Stimulated activated CD4-positive, alpha-beta T cell treated with anti-CD3 and anti-CD28 coated beads, Interleukin-15, amount 100 ng/mL, for 1 hour (primary cell): ENCODE measurements around the gene NCOA7.
A peak's percentile ranks its signal among the peaks of the same experiment; 100 is the strongest.

Experiments
- DNase-seq, 2 donors: peaks; one replicate each; pipeline ENCODE4 v3.0.0-alpha.2; 2020; ENCODE audit warnings: low read depth in 1 of 2, low spot score in 1 of 2

NCOA7 gene, protein sequence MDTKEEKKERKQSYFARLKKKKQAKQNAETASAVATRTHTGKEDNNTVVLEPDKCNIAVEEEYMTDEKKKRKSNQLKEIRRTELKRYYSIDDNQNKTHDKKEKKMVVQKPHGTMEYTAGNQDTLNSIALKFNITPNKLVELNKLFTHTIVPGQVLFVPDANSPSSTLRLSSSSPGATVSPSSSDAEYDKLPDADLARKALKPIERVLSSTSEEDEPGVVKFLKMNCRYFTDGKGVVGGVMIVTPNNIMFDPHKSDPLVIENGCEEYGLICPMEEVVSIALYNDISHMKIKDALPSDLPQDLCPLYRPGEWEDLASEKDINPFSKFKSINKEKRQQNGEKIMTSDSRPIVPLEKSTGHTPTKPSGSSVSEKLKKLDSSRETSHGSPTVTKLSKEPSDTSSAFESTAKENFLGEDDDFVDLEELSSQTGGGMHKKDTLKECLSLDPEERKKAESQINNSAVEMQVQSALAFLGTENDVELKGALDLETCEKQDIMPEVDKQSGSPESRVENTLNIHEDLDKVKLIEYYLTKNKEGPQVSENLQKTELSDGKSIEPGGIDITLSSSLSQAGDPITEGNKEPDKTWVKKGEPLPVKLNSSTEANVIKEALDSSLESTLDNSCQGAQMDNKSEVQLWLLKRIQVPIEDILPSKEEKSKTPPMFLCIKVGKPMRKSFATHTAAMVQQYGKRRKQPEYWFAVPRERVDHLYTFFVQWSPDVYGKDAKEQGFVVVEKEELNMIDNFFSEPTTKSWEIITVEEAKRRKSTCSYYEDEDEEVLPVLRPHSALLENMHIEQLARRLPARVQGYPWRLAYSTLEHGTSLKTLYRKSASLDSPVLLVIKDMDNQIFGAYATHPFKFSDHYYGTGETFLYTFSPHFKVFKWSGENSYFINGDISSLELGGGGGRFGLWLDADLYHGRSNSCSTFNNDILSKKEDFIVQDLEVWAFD

DNA sequence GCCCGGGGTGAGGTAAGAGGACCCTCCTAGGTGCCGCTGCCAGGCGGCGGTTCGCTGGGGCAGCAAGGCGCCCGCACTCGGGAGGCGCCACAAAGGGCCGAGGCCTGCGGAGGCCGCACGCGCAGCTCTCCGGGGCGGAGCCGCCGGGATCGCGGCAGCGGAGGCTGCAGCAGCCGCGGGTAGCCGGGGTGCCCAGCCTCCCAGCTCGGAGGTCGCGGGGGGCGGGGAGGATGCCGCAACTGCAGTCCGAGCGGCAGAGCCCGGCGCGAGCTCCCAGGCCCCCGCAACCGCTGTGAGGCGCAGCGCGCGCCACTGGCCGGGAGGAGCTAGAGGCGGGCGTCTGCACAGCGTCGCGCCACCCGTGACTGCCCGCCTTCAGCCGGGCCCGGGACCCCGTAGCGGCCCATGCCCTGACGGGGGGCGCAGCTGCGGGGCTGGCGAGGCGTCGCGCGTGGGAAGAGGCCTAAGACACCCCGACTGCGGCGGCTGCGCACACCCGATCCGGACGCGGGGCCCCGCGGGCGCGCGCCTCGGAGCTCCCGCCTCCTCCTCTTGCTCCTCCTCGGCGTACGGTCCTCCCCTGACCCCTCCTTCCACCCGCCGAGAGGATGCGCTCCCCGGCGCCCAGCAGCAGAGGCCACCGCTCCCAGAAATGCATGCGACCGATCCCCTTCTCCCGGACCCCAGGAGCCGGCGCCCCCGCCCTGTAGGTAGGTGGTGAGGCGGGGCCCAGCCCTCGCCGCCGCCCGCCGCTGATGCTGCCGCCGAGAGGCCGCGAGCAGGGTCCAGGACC lies at the start of gene NCOA7:
NCOA7 (plus strand) TSS at position 603 of the 793 bp plus-strand sequence. CDS start 24,395 bp downstream, outside the sequence.
- peak; percentile 65 to 66 for DNase-seq

DNA sequence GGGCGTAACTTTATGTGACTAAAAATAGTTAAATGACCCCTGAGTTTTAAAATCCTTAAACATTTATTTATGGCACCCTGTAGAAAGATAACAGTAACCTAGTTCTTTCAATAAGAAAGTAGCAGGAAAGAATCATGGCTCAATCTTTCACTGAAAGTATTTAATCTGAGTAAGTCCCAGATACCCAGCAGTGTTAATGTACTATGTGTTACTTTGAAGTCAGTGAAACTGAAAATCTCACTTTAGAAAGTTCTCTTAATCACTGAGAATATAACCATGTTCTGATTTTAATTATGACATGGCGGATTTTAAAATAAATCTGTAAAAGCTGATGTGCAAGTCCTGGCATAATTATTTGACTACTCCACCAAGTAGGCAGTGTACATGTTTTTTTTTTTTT lies 49.4 kb upstream of the NCOA7 start:
- DNase-seq, result no peak

DNA sequence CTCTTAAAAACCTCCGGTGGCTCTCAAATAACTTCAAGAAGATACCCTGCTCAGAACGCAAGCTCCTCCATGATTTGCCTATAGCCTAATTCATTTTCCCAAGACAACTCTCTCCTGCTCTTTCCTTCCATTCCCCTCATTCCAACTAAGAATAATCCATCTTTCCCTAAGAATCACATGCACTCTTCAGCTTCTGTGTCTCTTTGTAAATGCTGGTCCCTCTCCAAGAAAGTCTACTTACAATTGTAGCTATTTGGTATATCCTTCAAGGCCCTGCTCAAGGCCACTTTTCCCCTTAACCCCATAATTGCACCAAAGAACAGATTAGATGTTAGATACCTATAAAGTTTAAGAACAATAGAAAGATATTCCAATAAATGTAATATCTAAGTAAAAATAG lies 48.7 kb upstream of the NCOA7 start:
- DNase-seq, result no peak

DNA sequence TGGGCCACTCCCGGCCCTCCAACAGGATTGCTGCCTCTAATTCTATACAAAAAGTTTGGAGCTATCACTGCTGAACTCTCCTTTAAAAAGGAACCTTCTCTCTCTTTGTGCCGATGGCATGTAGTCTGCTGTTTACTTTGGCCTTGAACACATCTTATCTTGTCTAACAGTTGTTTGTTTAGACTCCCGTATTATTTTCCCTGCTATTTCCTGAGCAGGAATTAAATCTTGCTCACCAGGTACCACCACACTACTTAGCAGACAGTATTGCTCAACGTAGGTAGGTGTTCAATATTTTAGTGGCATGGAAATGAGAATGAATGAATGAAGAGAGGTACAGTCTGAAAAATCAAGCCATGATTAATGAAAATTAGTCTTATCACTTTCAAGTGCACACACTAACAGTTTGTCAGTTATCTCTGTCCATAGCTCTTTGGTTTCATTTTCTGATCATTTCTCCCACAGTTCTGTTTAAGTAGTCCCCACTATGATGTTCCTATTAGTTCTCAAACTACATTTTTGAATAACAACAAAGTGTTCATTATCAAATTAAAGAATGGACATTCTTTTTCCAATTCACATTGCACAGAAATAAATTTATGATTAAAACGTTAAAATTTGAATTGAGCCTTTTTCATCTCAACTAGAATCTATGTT lies 48.2 kb upstream of the NCOA7 start:
- no peak for DNase-seq

DNA sequence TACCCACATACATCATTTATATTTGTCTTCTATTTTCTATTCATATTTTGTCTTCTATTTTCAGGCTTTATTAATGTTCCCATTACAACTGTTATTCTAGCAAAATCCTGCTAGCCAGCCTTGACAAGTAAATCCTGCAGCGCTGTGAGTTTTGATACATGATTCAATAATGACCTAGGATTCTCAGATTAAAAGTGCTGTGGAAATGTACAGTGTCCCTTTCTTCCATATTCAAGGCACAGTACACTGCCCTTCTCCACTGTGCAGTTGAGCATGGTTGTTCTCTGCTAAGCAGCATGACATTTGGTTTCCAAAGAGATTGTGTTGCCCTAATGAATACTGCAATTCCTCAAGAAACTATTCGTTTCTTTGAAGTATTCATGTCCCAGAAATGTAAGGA lies 47.2 kb upstream of the NCOA7 start:
- DNase-seq, result no peak

DNA sequence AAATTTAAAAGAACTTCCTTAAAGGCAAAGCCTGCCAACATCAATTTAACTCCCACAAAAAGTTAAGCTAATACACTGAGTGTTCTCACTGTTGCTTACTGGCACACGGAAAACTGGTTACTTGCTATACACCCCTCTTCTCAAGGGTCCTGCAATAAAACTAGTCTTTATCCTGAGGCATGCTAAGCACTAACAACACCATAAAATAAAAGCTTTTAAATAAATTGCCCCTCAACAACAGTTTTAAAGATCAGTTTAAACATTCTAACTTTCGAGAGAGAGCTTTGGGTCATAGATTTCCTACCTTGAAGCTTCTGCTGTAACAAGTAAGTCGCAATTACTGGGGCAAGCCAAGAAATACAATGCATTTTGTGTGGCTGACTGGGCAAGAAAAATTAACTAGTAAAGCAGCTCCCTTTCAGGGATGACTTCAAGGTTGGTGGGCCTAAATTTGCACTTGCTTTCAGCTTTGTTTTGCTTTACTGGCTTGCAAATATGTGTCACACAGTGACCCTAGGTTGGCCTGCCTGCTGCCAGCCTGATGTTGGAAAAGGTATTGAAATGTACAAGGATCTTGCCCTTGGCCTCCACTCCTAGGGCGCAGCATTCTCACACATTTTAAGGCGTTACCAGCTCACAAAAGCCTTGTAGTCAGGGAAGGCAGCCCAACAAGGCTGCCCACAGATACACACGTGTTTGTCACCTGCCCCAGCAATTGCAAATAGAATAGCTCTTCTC lies 45.3 kb upstream of the NCOA7 start:
- no peak for DNase-seq

DNA sequence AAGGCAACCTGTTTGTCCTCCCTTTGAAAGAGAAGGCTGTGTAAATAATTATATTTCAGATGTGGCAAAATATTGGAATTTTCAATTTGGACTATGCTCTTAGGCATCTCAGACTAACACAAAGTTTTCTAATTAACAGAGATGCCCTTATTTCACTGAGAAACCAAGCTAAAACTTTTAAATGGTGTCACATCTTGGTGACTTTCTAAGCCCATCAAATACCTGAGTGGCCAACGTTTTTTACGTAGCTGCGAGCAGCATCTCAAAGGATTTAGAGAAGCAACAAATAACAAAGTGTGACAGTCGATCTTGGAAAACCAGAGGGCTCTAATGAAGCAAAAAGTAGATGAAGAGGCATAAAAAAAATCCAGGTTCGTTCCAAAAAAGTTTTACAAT lies 44.7 kb upstream of the NCOA7 start:
- no peak for DNase-seq

DNA sequence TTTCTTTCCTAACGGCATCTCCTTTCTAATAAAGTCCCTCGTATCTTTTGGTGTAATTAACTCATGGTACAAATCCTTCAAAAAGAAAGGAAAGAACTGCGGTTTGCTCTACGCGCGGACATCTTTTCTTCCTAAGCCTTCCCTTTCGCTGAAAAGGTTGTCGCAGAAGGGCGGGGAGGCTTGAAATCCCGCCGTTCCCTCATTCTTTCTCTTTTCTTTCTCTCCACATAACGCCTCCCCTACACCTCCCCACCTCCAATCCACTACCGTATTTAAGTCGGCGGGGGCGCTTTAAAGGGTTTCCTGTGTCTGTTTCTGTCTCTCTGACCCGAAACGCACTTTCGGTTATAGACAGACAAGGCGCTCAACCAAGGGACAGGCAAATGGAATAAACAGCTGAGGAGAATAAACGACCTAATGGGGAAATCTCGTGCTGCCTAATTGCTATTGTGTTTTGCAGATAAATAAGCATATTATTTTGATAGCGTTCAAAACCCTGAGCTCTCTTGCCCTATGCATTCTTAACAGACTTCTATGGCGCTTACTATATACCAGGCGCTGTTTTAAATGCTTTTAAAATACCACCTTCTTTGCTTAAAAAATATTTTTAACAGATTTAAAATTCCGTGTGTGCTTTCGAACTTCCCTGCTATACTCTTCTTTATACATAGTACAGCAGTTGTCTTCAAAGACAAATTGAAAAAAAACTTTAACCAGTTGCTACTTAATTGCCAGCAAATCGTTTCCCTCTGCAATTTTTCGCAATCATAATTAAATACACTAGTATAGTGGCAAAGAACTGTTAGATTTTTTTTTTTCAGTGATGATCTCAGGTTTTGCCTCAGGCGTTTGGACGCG lies 43.8 kb upstream of the NCOA7 start:
- DNase-seq, result peak; percentile 33

DNA sequence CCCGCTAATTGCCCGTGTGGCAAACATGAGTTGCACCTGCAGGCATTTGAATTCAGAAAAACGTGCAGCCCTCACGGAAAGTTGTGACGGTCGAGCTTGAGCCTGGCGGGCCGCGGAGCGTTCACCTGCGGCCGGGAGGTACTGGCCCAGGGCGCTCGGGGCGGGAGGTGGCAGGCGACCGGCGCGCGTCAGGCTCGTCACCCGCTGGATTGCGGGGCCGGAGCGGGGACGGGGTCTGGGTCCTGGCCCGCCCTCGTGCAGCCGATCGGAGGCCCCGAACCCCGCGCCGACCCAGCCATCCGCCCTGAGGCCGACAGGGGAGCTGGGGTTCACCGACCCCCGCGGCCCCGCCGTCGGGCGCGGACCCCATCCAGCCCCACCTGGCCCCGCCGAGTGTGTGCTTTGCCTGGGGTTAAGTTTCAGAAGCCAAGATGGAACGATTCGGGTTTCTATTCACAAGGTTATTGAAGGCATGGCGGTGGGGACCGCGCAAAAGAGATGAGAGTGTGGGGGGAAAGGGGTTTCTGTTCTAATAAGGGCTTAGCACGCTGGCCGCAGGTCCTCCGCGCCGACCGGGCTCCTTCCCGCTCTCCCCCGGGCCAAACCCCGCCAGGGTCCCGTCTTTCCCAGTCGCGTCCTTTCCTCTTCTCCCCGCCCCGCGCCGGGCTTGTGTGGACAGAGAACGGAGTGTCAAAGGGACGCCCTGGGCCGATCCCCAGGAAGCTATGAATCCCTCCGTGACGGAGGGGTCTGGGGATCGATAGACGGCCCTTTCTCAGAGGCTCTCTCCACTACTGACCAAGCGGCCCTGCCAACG lies 43.0 kb upstream of the NCOA7 start:
- DNase-seq, result no peak

DNA sequence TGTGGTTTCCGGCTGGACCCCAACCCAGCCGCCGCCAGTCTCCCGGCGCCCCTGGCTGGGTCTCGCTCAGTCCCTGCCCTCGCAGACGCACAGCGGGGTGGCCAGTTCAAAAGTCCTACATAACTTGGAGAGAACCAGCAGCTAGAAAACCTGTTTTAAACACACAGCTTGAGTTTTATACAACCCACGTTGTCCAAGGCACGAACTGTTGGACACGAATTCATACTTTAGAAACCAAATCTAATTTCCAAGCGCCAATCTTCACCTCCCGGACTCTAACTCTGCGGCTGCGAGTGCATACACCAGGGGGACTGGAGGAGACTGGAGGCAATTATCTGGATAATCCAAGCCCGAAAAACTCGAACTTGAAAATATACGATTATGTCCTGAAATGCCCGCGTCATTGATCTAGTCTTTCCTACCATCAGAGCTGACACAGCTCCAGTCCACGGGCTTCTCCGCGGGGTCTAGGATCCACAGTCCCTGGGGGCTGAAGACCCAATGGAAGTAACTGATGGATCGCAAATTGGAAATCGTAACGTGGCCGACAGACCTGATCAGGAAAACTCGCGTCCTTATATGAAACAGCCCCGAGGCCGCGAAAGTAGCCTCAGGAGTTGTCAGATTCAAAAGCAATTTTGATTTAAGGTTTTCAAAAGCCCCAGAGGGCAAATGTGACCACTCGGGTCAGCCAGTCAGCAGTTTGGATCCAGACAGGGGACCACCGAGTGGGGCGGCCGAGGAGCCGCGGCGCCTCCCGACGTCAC lies 42.2 kb upstream of the NCOA7 start:
- no peak for DNase-seq

DNA sequence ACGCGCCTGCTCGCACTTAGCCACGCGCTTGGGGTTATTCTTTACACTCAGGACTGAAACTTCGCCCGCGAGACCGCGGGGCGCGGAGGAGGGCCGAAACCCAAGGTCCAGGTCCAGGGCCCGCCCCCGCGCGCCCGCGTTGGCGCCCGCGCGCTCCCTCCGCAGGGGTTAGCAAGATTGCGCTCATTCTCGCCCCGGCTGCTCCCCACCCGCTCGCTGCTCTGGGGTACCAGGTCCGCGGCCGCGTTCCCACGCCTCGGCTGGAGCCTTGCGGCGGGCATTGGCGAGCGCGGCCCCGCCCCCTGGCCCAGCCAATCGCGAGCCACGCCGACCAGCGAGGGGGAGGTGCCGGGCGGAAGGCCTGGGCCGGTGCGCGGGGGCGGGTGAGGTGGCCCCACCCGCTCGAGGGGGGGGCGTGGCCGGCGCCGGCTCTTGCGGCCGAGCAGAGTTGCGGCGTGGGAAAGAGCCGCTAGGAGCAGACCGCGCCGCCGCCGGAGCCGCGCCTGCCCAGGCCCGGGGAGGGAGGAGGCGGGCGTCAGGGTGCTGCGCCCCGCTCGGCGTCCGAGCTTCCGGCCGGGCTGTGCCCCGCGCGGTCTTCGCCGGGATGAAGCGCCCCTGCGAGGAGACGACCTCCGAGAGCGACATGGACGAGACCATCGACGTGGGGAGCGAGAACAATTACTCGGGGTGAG lies 41.4 kb upstream of the NCOA7 start, which contains the start of gene HEY2:
HEY2 (plus strand) TSS at position 460 of the 692 bp plus-strand sequence; CDS start at position 605, 145 bp downstream.
- DNase-seq, result peak; percentile 68 to 77

DNA sequence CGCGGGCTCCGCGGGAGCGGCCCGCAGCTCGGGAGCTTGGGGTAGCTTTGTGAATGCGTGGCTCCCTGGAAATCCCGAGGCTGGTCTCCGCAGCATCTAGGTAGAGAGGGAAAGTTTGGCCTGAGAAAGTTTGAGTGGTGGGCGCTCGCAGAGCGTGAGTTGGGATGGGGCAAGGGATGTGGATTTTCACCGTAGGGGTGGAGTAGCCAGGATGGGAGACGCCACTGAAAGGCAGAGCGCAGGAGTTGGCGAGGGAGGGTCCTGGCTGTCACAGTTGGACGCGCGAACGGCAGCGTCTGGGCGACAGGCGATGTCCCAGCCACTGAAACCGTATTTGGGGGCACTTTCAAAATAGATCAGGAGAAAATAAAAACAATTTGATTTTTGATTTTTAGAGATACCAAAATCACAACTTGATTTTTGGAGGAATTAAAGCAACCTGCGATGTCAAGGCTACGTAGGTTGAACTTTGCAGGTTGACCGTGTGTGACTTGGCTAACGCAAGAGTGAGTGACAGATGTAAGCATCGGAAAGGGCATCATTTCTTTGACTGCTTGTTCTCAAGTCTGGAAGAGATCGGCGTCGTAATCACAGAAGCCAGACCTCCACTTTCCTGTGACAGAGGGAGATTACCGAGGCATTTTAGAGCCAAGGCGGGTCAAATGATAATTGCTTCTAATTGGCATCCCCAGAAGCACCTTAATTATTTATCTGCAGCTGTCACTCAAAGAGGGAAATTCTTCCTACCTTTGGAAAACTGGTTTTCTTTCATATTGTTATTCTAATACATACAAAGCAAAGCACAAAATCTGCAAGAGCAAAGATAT lies 40.7 kb upstream of the NCOA7 start:
- DNase-seq, result no peak

DNA sequence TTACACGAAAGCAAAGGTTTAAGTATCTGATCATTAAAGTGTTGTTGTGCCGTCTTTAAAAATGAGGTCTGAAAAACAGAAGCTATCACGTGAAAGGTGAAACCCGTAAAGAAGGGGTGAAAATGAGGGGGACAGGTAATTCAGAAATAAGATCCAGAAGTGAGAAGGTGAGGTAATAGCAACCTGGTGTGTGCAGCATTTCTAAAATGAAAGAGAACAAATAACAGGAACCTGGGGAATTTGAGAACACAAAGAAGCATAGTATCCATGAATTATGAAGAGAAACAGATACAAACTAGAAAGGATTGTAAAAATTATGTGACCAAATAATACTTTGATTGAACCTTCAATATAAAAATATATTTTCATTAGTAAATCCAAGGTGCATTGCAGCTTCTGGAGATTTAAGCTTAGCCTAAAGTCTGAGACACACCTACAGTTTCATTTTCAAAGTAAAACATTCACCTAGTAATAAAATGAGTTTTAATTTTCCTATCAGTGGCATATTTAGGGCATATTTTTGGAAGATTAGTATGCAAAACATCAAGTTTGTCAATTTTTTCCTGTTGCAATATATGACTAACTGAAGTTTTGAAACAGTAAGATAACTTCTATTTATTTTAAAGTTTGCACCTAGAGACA lies 39.9 kb upstream of the NCOA7 start:
- DNase-seq, result no peak

DNA sequence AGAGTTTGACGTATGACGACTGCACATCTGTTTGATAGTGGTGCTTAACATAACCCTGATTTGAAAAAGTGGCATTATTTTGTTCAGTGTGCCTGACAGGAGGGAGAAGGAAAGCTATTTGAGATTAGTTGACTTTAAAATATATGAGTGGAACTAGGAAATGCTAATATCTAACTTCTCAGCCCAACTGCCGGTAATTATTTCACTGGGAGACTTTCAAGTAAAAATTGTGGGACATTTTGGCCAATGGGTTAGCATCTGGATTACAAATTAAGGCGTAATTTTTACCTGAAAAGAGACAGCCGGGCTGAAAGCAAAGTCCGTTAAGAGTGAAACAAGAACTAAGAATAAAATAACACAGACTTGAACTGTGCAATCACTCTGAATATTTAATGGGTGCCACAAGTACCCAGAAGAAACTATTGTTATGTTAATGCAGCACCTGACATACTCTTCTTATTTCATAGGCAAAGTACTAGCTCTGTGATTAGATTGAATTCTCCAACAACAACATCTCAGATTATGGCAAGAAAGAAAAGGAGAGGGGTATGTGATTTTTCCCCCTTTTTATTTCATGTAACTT lies 39.3 kb upstream of the NCOA7 start:
- no peak for DNase-seq

DNA sequence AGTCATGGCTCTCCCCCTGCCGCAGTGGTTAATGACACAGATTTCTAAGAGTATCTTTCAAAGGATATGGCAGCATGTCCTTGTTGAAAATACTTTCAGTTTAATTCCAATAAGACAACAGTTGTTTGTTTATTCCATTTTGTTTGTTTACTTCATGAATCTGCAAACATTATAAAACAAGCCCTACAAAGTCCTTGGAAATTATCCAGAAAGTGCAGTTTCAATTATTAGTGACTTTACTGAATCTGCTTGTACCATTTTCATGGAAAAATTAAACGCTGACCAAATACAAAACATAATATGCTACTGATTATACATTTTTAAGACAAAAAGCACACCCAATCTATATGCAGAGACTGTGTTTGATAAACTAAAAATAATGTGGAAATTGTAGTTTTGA lies 38.0 kb upstream of the NCOA7 start:
- no peak for DNase-seq
